ENCODE data around the gene LTBP2.

LTBP2 gene

GRCh38 chr14:74610866-74611649 is 979 bp downstream of the LTBP2 start:
- DNase-seq = peak; percentile 77

- no peak for DNase-seq
Observed at GRCh38 chr14:74610199-74610865, 1.7 kb downstream of the LTBP2 start.

GRCh38 chr14:74609721-74610120 is 2.3 kb downstream of the LTBP2 start:
- peak; percentile 57 for DNase-seq

GRCh38 chr14:74608959-74609611 is 3.0 kb downstream of the LTBP2 start:
- DNase-seq = peak; percentile 95

- DNase-seq = no peak
Observed at GRCh38 chr14:74606727-74607126, 5.3 kb downstream of the LTBP2 start.

- DNase-seq = peak; percentile 31
Observed at GRCh38 chr14:74605531-74606223, 6.4 kb downstream of the LTBP2 start.

GRCh38 chr14:74604911-74605310 is 7.1 kb downstream of the LTBP2 start:
- DNase-seq = no peak

GRCh38 chr14:74604157-74604556 is 7.9 kb downstream of the LTBP2 start:
- no peak for DNase-seq

- no peak for DNase-seq
Observed at GRCh38 chr14:74601982-74602381, 10.1 kb downstream of the LTBP2 start.

GRCh38 chr14:74599946-74600345 is 12.1 kb downstream of the LTBP2 start:
- no peak for DNase-seq

GRCh38 chr14:74599321-74599761 is 12.7 kb downstream of the LTBP2 start:
- peak; percentile 59 for DNase-seq

GRCh38 chr14:74596741-74597450 is 15.1 kb downstream of the LTBP2 start:
- no peak for DNase-seq

- peak; percentile 55 for DNase-seq
Observed at GRCh38 chr14:74595006-74595735, 16.9 kb downstream of the LTBP2 start.

- no peak for DNase-seq
Observed at GRCh38 chr14:74594606-74595005, 17.4 kb downstream of the LTBP2 start.

GRCh38 chr14:74594029-74594428 is 18.0 kb downstream of the LTBP2 start:
- DNase-seq = peak; percentile 69

- DNase-seq = peak; percentile 81
Observed at GRCh38 chr14:74593241-74593953, 18.6 kb downstream of the LTBP2 start.

- DNase-seq = no peak
Observed at GRCh38 chr14:74592476-74593201, 19.4 kb downstream of the LTBP2 start.

- DNase-seq = no peak
Observed at GRCh38 chr14:74591899-74592298, 20.1 kb downstream of the LTBP2 start.

- no peak for DNase-seq
Observed at GRCh38 chr14:74591394-74591793, 20.6 kb downstream of the LTBP2 start.

- no peak for DNase-seq
Observed at GRCh38 chr14:74589291-74589879, 22.7 kb downstream of the LTBP2 start.
